HG03442 (cell line): ENCODE results near the gene CCNI.
"Not testable (repeated sequence)": the region's sequence is repeated elsewhere in the genome, so short reads cannot be mapped to it uniquely, and the experiment has no call there.

ENCODE experiments used
- ATAC-seq: cut with Tn5 transposase; IDR thresholded peaks from one replicate; pipeline ENCODE4 v1.9.1; 2021; ENCODE audit warnings: mild to moderate bottlenecking, moderate library complexity; ENCODE audit not compliant: unreplicated experiment

CCNI gene, protein sequence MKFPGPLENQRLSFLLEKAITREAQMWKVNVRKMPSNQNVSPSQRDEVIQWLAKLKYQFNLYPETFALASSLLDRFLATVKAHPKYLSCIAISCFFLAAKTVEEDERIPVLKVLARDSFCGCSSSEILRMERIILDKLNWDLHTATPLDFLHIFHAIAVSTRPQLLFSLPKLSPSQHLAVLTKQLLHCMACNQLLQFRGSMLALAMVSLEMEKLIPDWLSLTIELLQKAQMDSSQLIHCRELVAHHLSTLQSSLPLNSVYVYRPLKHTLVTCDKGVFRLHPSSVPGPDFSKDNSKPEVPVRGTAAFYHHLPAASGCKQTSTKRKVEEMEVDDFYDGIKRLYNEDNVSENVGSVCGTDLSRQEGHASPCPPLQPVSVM

DNA sequence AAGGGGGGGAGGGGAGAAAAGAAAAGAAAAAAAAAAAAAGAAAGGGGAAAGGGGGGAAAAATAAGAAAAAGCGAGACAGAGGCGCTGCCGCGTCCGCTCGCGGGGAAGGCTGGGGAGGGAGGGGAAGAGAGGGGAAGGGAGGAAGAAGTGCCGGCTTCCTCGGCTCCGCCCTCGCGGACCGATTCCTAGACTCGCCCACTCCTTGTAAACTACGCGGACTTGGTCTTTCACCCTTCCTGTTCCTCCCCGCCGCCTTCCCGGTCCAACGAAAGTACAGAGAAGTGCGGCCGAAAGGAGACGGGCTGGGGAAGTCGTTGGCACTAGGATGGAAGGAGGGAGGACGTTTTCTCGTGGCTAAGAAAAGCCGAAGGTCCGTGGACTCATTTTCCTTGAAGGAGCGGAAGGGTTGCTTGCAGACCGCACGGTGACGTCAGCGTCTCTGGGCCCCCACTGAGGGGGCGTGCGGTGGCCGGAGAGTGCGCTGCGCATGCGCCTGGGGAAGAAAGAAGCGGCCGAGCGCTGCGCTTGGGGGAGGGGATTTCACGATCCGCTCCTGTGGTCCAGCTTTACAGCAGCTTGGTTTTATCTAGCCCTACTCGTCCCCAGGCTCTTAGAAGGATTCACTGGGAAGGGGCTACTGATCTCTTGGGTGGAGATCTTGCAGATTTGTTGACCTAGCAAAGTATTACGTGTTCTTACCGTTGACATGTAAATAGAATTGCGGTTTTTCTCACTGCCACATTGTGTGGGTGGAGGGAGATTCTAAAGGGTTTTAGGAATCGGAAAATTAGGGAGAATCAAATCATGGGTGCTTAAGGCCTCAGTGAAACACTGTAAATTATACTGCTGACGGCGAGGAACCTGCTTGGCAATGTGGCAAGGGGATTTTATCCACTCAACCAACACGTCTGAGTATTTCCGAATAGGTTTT is at the start of gene CCNI:
Gene CCNI (minus strand): TSS at position 121 of the 931 bp plus-strand sequence. CDS start 9,627 bp downstream, outside the sequence.
- peak; percentile 60 for ATAC-seq

DNA sequence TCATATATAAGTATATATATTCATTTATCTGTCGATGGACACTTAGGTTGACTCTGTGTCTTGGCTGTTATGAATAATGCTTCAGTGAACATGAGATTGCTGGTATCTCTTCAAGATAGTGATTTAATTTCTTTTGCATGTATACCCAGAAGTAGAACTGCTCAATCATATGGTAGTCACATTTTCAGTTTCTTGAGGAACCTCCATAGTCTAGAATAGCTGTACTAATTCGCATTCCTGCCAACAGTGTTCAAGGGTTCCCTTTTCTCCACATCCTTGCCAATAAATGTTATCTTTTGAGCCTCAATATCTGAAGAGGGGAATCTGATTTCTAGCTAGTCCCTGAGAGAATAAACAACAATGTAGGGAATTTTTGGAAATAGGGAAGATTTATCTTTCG is 48.8 kb upstream of the CCNI start:
- no peak for ATAC-seq

DNA sequence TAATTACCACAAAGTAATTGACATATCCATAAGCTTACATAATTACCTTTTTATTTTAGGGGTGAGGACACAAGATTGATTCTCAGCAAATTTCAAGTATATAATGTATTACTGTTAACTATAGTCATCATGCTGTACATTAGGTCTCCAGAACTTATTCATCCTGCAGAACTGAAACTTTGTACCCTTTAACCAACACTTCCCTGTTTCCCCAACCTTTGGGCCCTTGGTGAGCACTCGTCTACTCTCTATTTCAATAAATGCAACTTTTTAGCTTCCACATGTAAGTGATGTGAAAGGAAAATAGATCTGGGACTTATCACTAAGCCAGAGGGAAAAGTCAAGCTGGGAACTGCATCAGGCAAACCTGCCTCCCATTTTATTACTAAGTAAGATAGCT is 47.6 kb upstream of the CCNI start:
- ATAC-seq, result no peak

DNA sequence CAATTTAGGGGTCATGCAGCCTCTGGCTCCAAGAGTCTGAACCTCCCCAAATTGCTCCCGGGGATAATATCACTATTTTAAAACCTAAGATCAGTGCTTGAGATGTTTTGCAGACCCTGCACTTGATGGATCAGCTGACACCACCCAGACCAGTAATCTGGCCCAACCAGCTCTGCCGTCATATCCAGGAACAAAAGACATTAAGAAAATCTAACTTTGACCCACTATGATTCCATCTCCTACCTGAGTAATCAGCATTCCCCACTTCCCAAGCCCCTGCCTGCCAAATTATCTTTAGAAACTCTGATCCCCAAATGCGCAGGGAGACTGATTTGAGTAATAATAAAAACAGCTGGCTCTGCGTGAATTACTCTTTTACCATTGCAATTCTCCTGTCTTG is 46.9 kb upstream of the CCNI start:
- no peak for ATAC-seq

DNA sequence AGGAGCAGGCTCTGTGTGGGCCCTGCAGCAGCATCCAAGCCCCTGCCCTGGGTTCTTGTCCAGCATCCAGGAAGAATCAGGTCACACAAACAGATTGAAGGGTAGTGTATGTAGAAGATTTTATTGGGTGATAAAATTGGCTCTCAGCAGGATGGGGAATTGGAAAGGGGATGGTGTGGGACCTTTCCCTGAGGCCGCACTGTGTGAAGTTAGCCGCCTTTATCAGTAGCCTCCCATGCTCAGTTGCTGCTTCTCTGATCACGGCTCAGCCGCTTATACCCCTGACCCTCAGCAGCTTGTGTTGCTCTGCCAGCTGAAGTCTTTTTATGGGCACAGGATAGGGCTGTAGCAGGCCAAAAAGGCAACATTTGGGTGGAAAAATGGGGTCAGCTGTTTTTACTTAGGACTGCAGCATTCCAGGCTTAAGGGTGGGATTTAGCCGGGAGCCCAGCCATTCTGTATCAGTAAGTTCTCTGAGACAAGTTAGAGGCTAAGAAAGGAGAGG is 46.0 kb upstream of the CCNI start:
- no peak for ATAC-seq

DNA sequence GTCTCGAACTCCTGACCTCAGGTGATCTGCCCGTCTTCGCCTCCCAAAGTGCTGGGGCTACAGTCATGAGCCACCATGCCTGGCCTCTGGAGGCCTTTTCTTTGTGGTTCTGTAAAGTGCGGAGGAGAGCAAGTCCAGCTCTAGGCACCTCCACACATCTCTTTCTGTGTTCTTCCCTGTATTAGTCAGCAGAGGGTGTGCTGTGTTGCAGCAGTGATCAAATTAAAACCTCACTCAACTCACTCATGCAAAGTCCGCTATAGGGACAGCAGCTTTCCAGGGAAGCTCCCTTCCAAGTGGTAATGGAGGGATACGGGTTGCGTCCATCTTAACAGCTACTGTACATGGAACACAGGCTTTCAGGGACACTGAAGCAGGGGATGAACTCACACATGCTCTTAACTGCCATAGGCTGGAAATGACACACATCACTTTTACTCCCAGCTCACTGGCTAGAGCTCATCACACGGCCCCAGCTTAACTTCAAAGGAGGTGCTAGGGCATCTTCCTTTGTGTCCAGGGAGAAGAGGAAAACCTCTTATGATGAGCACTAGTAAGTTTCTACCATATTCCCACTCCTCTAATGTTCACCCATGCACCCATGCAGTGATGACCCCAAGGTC is 45.2 kb upstream of the CCNI start:
- peak; percentile 82 for ATAC-seq

DNA sequence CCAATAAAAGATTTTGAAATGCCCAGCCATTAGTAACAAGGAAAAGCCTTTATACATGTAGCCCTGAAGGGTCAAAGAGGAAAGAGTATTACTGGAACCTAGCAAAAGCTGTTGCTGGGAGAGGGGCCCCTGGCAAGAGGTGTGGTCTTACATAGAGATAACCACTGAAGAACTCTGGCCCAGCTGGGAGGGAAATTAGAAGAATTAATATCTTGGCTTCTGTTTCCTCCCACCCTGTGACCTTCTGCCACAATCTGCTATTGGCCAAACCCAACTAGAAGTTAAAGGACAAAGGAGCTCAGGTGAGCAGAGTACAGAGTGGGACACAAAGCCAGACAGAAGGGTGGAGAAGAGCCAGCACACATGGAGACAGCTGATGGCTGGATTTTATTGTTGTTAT is 41.9 kb upstream of the CCNI start:
- ATAC-seq, result no peak

DNA sequence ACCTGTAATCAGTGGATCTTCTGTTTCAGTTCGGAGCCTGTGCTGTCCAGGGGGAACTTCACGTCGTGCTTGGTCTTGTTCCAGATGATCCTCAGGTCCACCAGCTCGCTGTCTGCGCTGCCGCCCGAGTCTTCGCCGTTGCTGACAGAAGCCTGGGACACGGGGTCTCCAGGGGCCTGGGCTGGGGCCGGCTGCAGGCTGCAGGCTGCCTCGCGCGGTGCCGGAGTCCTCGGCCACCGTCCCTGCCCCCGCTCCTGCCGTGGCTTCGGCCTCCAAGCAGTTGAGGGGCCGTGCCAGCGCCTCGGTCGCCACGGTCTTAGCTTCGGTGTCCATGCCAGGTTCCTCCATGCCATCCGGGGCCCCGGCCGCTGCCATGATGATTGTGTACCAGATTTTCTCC is 37.3 kb upstream of the CCNI start:
- no peak for ATAC-seq

DNA sequence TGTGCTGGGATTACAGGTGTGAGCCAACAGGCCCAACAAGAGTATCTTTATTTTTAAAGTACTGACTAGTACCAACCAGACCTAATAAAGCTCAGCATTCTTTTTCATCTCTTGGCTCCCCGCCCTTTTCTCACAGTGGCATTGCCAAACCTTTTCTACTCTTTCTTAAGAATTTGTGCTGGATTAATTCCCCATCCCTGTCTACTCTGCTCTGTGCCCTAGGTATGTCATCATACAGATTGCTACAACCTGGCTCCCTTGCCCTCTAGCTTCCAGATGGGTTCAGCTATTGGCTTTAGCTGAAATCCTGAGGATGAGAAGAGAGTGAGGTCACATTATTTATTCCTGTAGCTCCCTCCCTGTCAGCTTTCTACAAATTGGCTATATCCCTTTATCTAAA is 34.9 kb upstream of the CCNI start:
- ATAC-seq, result no peak

DNA sequence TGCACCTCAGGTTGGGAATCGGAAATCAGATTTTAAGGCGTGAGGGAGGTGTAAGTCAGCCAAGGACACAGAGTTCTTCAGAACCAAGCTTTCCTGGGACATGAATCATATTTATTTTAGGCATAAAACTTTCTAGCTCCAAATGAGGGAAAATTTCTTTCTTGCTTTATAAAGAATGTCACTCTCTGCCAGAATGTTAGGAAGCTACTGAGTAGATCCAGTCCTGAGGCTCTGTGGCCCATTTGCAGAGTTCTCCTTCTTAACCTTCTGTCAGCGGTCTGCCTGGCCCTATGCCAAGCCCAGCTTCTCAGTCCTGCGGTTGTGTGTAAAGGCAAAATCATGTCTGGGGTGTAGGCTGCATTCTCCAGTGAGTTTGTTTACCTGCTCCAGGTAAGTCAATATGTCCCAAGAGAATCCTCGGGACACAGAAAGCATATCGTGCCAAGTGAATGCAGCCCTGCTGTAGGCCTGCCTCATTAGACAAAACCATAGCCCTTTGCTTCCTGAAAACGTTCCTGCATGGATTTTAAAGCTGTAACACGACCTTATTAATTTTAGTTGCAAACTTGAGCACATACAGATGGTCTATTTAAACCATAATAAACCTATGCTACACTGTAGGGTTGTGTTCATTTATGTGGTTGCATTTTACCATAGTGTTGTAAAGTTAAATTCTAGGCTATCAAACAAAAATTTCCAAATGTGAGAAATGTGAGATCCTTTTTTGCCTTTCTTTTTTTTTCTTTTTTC is 29.2 kb upstream of the CCNI start:
- no peak for ATAC-seq

DNA sequence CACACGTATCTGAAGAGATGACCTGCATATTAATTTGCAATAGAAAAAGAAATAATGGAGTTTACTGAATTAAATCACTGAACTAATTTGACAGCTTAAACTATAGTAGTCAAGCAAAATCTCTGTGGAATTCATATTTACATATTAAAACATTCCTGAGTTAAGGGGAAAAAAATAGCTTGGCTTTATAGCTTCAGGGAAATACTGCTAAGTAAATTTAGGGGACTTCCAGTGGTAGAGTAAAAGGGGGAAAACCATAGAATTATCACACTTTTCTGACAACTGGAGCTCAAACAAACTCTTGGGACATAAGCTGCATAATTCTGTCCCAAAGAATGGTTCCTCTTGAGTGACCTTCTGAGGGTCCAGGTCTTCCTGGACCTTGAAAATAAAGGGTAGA is 28.6 kb upstream of the CCNI start:
- no peak for ATAC-seq

DNA sequence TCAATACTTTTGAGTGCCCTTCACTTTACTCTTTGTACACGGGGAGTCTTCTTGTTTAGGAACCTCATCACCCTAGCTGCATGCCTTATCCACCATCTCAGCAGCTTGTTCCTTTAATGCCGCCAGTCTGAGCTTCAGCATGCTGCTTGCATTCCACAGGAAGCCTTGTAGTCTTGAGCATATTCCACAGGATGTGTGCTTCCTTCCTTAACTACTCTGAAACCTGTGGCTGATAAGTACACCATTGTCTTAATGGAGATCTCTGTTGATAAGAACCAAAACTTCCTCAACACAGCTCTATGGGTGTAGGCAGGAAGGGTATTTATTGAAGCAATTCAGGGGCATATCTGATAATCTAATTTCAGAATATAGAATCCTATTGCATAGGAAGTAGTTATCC is 24.4 kb upstream of the CCNI start:
- ATAC-seq, result no peak

DNA sequence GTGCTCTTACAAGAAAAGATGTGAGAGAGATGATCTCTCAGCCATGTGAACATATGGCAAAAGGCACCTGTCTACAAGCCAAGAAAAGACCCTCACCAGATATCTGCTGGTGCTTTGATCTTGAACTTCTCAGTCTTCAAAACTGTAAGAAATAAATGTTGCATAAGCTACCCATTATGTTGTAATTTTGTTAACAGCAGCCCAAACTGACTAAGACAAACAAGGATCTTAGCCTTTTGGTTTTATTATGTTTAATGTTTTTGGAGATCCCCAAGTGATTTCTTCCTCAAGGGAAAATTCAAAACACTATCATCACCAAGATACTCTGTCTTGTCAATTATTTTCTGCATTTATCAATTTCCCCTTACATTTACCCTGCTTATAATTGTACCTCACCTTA is 21.8 kb upstream of the CCNI start:
- no peak for ATAC-seq

DNA sequence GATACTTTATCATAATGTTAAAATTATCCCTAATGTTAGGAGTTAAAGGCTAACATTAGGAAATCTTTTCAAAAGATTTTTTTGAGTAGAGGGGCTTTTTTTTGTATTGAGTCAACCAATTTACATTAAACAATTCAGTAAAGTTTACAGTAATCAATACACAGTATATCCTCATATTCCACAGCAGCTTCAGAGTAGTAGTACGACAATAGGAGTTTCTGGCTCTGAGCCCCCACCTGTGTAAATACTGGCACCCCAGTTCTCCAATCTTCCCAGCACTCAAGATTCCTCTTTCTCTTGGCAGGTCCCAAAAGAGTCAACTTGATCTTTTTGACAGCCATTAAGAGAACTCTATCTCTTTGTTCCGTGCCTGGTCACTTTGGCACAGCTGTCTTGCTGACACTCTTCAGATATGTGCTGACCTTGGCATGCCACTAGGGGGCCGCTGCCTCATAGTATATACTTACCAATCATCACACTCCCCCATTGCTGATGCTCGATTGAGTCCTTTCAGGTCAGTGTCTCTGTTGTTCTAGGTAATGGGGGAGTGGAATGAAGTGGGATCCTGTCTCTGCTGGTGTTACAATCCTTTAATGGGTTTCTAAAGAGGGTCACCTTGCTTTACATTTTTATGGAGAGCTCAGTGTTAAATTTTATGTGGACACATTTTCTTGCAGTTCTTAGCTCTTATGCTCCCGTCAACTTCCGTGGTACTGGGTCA is 19.5 kb upstream of the CCNI start:
- ATAC-seq, result peak; percentile 99

DNA sequence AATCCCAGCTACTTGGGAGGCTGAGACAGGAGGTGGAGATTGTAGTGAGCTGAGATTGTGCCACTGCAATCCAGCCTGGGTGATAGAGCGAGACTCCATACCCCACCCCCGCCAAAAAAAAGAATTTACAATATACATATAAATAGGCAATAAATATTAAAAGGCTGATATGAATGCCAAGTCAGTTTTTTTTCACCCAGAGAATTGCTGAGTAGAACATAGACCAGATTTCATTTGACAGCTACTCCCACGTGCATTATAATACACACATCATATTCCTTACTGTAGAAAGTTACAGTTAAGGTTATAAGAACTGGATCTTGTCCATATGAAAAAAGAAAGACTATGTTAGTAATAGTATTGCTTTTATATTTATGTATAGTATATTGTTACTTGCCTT is 18.7 kb upstream of the CCNI start:
- ATAC-seq, result no peak

DNA sequence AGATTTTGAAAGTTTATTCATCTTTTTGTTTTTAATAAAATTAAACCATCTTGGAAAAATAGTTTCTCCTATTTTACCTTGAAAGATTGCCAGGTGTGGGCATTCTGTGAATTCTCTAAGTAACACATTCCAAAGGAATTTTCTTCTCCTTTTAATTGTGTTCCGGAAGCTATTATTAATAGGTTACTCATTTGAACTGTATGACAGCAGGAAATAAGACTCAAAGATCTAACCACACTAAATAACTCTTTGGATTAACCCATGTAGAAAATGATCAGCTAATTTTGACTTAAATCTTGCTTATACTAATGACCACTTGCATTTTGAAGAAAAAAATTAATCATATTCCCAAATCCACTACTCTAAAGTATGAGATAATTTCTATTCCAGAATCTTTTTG is 17.6 kb upstream of the CCNI start:
- no peak for ATAC-seq

DNA sequence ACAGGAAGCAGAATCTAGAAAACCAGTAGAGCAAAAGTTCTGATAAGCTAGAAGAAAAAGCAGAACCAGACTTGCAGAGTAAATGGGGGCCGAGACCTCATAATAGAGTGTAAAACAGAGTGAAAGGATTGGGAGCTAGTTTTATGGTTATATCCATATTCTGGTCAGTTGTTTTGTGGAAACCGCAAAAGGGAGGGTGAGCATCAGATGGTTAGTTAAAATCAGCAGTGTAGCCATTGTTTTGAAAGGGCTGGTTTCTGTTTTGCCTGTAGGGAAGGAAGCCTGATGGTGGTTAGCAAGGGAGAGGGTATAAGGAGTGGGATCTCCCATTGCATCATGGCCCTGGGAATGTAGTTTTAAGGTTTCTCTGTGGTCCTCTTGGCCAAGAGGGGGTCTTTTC is 17.2 kb upstream of the CCNI start:
- no peak for ATAC-seq

DNA sequence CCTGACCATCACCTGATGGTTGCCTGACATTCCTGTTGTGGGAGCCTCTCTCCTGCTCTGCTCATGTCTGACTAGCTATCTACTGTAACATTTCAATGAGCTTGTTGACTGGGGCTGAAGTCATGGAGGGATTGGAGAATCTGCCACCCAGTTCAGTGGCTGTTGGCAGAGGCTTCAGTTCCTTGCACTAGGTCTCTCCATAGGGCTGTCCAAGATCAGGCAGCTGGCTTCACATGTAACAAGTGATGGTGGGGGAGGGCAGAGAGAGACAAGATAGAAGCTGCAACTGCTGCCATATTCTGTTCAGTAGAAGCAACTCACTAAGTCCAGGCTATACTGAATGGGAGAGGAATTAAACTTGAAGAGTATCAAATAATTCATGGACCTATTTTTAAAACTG is 14.1 kb upstream of the CCNI start:
- ATAC-seq, result no peak

DNA sequence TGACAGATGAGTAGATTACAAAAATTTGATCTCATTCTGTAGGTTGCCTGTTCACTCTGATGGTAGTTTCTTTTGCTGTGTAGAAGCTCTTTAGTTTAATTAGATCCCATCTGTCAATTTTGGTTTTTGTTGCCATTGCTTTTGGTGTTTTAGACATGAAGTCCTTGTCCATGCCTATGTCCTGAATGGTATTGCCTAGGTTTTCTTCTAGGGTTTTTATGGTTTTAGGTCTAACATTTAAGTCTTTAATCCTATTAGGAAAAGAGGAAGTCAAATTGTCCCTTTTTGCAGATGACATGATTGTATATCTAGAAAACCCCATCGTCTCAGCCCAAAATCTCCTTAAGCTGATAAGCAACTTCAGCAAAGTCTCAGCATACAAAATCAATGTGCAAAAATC is 11.2 kb upstream of the CCNI start:
- ATAC-seq, result not testable (repeated sequence)

DNA sequence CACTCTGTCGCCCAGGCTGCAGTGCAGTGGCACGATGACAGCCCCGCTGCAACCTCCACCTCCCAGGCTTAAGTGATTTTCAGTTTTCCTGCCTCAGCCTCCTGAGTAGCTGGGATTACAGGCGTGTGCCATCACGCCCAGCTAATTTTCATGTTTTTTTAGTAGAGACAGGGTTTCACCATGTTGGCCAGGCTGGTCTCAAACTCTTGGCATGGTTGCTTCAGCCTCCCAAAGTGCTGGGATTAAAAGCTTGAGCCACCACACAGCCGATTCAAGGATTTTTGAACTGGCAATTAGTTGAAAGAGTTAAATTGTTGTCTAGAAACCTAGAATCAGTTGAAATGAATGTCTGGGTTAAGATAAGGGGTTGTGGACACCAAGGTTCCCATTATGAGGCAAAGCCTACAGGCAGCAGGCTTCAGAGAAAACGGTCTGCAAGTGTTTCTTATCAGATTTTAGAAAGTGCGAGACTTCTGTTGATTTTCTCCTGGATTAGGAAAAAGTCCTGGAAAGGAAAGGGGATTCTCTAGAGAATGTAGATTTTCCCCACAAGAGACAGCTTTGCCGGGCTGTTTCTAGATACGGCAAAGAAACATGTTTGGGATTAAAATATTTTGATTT is 8.3 kb upstream of the CCNI start:
- no peak for ATAC-seq
